ENCODE results near the gene FAM13A.

DNA sequence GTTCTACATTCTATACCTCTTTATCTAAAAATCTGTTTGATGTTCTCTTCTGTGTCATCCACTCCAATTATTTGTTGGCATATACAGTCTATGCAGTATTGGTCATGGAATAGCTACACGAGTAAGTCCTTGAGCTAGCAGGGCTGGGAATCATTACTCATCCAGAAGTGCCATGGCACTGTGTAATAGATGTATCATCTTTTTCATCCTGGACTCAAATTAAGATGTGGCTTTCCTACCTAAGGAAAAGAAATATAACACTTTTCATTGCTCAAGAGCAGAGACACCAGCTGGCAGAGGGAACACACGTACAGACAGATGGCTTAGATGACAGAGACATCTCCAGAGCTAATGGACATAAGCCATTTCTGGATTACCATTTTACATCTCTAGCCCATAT is 159.8 kb downstream of the FAM13A start:
- TF ChIP-seq, protein P1, sequence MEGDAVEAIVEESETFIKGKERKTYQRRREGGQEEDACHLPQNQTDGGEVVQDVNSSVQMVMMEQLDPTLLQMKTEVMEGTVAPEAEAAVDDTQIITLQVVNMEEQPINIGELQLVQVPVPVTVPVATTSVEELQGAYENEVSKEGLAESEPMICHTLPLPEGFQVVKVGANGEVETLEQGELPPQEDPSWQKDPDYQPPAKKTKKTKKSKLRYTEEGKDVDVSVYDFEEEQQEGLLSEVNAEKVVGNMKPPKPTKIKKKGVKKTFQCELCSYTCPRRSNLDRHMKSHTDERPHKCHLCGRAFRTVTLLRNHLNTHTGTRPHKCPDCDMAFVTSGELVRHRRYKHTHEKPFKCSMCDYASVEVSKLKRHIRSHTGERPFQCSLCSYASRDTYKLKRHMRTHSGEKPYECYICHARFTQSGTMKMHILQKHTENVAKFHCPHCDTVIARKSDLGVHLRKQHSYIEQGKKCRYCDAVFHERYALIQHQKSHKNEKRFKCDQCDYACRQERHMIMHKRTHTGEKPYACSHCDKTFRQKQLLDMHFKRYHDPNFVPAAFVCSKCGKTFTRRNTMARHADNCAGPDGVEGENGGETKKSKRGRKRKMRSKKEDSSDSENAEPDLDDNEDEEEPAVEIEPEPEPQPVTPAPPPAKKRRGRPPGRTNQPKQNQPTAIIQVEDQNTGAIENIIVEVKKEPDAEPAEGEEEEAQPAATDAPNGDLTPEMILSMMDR (IDR thresholded peaks at IDR 0.05; ENCODE audit: low read depth, low read length), result no peak
- no peak for TF ChIP-seq POLR2A (IDR thresholded peaks at IDR 0.05; ENCODE audit: extremely low read depth, insufficient read length)
- TF ChIP-seq, protein P2, sequence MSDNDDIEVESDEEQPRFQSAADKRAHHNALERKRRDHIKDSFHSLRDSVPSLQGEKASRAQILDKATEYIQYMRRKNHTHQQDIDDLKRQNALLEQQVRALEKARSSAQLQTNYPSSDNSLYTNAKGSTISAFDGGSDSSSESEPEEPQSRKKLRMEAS (IDR thresholded peaks at IDR 0.05; ENCODE audit: low read depth, low read length), result no peak
- TF ChIP-seq MYC (IDR thresholded peaks at IDR 0.05; ENCODE audit: low read depth, low read length), result no peak
